ENCODE measurements around the gene RASA3.

RASA3 gene

DNA sequence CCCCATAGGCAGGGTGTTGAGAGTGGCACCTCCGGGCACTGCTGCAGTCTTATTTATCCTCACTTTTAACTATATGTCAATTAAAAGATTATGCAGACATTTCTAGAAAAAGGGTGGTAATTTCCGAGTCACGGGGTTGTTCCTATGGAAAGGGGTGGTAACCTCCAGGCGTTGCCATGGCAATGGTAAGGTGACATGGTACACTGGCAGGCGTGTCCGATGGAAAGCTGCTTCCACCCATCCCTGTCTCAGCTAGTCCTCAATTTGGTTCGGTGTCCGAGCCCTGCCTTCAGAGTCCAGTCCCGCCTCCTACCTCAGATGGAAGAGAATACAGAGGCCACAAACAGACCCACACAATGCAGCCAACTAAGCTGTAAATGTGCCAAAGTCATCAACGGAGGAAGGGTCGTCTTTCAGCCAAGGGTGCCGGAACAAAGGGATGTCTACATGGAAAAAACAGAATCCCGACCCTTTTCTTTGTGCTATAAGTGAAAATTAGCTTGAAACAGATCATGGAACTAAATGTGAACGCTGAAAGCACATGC, 85.9 kb downstream of the RASA3 start:
- no peak for DNase-seq

DNA sequence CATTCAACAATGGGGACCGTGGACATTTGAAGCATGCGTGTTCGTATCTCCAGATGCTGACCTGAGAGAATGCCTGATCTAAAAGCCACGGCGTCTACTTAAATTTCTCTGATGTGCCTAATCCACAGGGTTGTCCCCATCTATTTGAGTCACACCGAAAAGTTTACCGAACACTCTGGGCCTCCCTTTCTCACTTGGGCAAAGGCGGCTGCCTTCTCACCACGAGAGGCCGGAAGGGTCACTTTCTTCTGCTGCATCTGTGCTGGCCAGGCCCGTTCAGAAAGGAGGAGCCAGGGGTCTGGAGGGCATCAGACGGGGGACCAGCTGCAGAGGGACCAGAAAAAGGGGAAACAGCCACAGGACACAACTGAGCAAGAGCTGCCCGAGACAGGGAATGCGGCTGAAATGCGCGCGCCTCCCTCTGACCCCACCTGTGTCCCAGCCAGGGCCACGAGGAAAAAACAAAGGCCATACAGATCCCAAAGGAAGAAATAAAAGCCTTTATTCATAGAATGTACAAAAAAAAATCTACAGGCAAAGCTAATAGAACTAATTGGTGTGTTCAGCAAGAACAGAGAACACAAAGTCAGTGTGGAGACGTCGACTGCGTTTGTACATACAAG, 87.2 kb downstream of the RASA3 start:
- DNase-seq = no peak

DNA sequence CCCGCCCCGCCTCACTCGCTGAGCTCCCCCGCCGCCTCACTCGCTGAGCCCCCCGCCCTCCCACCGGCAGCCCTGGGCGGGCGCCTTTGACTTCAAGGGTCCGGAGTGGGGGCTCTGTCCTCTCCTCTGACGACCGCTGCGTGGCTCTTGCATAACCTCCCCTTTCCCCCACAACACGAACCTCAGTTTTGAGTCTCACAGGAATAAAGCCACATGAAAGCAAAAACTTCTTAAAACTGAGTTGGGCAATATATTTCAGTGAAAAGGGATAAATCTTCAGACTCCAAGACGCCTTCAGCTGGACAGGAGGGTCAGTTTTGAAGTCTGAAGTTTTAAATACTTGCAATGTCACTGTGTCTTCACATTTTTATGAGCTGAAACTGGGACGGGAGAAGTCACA, 87.9 kb downstream of the RASA3 start:
- DNase-seq = no peak

DNA sequence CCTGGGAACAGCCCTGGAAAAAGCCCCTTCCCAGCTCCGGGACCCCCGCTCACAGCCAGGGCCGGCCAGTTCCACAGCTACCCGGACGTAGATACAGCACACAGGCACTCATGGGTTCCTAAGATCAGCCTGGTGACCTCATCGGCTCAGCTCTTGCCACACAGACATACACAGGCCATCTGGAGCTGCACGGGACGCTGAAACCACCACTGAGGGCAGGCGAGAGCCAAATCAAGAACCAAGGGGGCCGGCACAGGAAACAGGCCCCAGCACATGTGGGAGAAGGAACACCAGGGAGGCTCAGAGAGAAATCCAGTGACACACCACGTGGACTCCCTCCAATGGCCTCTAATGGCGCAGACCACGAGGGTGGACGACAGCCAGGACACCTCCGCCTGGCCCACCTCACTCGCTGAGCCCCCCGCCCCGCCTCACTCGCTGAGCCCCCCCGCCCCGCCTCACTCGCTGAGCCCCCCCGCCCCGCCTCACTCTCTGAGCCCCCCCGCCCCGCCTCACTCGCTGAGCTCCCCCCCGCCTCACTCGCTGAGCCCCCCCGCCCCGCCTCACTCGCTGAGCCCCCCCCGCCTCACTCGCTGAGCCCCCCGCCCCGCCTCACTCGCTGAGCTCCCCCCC, 88.9 kb downstream of the RASA3 start:
- no peak for DNase-seq

DNA sequence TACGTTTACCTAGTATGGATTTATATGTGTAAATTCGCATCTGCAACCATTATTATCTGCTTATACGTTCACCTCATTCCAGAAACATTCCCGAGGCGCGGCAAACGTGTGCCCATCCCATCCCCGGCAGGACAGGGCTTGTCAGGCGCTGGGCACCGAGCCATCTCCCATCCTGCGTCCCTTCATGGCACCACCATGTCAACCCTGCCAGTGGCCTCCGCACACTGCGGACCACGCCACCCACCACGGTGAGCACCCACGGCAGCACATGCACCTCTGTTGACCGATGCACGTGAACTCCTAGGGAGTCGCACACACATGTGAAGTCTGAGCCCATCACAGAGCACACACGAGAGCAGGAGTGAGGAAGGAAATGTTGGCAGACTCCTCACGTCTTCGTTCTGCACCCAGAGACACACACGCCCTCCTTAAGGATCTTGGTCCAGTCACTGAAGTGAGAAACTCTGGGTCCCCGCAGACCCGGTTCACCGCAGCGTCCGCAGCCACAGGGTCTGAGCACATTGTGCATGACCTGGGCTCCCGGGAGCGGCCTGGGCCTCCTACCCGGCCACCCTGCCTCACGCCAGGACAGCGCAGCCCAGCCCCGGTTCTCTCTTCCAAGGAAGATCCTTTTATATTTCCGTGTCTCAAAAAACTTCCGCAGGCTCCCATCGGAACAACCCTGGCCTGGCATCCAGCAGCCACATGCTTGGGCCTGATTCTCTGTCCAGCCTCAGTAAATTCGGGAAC, 90.2 kb downstream of the RASA3 start:
- no peak for DNase-seq

DNA sequence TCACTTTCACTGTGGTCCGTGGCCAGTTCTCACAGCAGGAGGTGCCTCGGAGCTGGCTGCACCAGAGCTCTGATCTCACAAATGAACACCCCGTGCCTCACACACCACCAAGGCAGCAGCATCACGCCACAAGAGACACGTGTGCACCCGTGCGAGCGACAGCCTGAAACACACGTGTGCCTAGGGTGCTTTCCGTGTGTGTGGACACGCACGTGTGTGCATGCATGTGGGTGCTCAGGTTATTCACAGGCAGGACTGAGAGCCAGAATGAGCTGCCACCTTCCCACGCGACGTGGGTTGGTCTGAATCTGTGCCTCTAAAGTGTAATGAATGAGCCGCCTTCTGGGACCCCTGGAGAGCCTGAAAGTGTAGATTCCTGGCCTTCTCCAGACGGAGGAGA, 90.9 kb downstream of the RASA3 start:
- no peak for DNase-seq

DNA sequence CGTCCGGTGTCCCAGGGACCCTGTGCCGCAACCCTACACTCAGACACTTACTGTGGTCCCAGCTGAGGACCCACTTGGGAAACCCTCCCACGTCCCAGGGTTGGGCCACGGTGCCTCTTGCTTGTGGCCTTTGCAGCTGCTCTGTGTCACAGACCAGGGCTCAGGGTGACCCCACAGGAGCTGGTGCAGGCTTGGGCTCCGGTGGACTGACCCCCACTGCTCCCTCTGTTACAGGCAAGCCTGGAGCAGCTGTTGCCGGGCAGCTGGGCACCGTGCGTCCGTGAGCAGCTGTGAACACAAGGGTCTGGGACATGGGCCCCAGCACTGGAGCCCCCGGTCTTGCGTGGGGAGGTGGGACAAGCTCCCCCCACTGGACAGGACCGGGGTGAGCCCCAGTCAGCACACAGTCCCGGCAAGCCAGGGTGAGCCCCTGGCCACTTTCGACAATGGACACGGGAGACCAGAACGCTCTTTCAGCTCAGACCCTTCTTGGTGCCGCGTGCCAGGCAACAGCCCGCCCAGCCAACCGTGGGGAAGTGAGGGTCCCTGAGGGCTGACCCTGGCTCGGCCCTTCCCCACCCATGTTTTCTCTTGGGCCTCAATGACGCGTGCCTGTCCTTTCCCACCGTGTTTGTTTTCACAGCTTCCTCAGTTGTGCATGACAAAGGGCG, 92.8 kb downstream of the RASA3 start:
- DNase-seq = no peak

DNA sequence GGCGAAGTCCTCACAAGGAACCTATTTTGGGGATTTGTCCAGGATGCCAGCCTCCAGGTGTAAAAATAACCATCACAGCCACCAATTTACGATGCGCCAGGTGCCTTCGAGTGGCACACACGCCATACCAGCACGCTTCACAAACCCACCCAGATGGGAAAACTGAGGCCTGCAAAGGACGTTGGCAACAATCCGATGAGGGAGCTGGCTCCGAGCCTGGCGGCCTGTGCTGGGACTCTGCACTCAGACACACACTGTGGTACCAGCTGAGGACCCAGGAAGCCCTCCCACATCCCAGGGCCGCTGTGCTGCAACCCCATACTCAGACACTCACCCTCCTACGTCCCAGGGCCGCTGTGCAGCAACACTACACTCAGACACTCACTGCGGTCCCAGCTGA, 93.5 kb downstream of the RASA3 start:
- no peak for DNase-seq

DNA sequence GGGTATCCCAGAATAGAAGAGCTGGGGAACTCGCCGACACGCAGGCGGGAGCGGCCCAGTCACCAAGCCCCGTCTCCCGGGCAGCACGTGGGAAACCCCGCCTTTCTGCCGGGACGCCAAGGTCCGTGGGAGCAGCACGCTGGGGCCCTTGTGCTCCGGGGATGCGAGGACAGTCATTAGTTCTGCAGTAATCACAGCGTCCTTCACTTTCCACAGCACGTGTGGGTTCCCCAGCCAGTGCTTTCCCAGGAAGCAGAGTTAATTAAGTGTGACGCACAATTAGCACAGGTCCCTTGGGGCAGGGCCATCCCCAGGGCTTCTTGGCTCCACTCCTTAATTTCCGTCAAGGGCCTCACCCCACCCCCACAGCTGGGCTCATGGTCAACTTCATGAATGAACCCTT, 94.2 kb downstream of the RASA3 start:
- DNase-seq = no peak

DNA sequence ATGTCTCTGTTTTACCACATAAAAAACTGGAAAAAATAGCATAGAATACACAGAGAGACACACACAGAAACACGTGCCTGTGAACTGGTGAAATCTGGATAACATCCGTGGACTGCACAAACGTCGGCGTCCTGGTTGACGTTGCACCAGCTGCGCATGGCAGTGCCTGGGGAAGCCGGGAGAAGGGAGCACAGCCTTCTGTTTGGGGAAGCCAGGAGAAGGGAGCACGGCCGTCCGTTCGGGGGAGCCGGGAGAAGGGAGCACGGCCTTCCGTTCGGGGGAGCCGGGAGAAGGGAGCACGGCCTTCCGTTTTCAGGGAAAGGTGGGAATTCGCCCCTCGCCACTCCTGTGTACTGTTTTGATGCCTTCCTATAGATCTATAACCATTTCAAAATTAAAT, 94.7 kb downstream of the RASA3 start:
- DNase-seq = no peak

DNA sequence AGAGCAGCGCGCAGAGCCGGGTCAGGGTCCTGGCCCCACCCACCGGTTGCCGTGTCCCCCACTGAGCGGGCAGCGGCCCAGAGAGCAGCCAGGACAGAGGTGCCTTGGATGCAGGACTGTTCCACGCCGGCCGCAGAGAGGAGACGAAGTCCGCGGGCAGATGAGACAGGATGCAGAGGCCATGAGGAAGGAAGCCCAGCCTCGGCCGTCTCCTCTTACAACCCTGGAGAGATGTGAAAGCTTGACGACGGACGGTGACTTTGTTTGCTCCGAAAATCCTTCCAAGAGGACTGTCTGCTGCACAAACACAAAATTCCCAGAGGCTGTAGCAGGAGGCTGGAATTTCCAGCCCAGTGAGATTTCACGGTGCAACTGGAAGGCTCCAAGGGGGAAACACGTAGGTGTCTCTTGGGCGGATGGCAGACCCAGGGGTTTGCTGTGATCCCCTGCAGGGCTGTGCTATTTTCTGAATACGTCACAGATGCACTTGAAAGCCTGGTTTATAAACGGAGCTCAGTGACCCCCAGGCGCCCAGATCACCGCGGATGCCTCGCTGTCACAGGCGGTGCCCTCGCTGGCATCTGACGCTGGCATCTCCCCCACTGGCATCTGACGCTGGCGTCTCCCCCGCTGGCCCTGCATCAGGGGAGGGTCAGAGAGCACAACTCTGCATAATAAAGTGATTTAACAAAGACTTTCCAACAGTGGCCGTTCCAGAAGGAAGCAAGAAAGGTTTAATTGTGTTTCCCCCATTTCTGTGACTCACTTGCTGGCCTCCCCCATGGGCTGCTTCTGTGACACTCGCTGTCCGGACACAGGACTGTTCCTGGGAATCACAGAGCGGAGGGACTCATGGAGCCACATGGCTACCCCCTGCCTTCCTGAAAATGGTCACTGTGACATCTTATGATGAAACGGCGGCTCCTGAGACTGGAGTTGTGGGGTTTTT, 96.6 kb downstream of the RASA3 start:
- no peak for DNase-seq

DNA sequence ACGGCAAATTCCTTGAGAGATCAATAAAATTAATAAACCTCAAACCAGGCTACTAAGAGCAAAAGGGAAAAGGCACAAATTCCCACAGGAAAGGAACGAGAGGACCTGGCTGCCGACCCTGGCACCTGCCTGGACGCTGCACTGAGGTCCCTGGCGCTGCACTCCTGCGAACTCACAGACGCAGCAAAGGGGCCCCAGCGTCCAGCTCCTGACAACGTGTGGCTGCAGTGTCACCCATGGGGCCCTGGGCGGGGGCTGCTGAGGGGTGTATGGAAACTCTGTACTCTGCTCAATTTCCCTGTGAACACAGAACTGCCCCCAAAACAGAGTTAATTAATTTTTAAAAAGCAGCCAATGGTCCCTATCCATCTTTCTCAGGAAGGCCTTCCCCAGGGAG, 97.2 kb downstream of the RASA3 start:
- no peak for DNase-seq

DNA sequence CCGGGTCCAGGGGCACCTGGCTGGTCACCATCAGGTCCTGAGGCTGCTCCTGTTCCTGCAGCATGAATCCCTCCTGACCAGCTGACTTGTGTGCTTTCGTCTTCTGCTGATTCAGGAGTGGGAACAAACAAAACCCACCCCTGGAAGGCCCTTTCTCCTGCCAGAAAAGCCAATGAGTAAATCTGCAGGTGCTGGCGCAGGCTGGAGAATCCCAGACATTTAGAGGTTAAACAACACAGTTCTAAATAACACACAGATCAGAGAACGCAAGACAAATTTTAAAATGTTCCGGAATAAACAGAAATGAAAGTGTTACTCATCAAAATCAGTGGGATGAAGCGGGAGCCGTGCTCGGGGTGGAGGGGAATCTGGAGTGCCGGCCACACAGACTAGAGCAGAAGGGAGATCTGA, 97.9 kb downstream of the RASA3 start:
- no peak for DNase-seq

DNA sequence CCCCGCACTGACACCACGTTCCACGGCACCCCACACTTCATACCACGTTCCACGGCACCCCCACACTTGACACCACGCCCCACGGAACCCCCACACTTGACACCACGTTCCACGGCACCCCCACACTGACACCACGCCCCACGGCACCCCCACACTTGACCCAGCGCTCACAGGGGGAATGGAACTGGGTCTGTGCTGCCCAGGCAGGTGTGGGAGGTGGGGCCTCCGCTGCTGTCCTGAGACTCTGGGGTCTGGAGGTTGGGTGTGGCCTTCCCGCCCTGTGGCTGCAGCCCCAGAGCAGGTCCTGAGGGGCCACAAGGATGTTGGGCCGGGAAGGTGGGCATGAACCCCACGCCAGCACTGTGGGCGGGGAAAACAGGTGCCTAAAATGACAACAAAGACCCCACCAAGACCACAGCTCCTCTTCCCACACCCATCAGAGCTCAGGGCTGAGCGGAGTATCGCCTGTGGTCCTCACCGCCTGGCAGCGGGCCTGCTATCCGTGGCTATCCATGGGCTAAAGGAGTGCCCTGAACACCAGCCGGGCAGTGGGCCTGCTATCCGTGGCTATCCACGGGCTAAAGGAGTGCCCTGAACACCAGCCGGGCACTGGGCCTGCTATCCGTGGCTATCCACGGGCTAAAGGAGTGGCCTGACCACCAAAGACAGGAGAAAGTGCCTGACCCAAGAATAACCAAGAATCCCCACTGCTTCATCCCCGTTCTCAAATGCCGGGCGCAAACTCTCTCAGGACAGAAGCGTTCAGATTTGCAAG, 98.7 kb downstream of the RASA3 start:
- DNase-seq = no peak

DNA sequence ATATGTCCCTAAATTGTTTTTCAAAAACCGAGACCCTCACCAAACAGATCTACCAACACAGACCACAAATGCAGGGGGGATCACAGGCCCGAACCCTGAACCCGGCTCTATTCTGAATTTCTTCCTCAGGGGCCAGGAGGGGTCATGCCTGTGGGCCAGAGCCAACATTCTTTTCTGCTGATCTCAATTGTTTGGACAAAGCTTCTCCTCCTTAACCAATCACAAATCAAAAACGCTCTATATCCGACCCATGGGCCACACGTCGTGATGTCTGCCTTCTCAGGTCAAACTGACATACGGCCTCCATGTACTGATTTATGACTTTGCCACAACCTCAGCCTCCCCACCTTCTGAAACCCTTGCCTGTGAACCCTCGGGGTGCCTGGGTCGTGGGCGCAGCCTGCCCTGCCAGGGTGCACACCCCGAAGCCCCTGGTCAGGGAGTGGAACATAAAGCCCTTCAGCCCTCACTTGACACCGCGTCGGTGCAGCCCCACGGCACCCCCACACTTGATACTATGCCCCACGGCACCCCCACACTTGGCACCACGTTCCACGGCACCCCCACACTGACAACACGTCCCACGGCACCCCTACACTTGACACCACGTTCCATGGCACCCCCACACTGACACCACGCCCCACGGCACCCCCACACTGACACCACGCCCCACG, 100.2 kb downstream of the RASA3 start:
- DNase-seq = no peak

DNA sequence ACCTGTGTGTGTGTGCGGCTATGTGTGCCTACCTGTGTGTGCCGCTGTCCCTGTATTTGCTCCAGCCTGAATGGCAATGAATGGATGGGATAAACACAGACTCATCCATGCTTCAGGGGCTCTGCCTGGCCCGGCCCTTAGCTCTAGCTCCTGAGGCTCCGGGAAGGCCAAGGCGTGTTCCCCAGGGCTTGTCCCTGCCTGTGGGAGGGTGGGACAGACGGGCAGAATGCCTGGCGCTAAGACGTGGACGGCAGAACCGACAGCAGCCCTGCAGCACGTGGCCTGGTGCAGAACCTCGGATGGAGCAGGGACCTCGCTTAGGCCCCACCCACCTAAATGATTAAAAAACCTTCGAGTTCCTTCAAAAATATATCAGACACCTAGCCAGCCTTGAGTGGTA, 100.8 kb downstream of the RASA3 start:
- no peak for DNase-seq

DNA sequence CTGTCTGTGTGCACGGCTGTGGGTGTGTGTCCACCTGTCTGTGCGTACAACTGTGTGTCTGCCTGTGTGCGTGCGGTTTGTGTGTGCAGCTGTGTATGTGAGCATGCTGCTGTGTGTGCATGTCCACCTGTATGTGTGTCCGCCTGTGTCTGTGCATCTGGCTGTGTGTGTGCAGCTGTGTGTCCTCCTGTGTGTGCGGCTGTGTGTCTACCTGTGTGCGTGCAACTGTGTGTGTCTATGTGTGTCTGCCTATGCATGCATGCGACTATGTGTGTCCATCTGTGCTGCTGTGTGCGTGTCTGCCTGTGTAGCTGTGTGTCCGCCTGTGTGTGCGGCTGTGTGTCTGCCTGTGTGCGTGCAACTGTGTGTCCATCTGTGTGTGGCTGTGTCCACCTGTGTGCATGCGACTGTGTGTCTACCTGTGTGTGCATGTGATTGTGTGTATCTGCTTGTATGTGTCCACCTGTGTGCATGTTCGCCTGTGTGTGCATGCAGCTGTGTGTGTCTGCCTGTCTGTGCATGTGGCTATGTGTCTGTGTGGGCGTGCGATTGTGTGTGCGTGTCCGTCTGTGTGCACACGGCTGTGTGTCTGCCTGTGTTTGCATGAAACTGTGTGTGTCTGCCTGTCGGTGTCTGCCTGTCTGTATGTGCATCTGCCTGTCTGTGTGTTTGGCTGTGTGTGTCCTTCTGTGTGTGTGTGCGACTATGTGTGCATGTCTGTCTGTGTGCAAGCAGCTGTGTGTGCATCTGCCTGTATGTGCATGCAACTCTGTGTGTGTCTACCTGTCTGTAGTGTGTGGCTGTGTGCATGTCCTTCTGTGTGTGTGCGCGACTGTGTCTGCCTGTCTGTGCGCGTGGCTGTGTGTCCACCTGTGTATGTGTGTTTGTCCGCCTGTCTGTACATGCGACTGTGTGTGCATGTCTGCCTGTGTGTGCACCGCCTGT, 101.5 kb downstream of the RASA3 start:
- no peak for DNase-seq

DNA sequence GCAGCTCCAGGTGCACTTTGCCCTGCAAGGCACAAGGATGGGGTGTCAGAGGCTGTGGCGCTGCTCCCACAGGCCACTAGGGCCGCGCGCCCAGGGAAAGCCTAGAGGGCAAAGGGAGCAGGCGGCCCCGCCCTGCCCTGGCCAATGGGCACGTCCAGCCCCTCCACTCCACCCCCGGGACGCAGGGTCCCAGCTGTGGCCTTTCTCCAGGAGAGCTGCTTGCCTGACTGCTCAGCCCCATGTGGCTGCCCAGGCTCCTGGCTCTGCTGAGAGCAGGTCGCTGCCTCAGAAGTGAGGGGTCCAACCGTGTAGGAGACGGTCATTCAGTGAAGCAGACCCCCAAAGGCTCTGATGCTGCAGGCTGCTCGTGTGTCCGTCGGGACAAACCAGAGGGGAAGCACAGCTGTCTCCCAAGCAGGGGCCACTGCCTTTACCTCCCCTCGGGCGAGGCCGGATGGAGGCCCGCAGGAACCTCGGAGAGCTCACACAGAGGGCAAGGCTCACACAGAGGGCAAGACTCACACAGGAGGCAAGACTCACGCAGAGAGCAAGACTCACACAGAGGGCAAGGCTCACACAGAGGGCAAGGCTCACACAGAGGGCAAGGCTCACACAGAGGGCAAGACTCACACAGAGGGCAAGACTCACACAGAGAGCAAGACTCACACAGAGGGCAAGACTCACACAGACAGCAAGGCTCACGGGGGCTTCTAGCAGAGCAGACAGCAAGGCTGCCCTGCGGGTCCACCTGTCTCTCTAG, 102.4 kb downstream of the RASA3 start:
- no peak for DNase-seq

DNA sequence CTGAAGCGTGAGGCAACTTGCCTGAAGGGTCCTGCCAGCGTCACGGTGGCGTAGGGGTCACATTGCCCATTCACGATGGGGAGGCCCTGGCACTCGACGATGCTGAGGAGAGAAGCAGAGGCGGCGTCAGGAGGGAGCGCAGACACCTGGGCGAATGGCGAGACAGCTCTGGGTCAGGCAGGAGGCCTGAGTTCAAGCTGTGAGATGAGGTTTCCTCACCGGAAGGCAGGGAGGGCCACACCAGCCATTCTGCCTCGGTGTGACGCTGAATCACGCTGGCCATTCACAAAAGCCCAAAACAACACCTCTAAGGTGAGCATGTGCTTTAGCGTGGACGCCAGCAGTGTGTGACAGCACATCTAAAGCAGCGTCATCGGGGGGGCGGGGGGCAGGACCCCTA, 104.6 kb downstream of the RASA3 start:
- DNase-seq = no peak
